ENCODE data around the gene MAPK8IP2.

- no peak for TF ChIP-seq CTCF (IDR thresholded peaks at IDR 0.05)
- TF ChIP-seq POLR2A (IDR thresholded peaks at IDR 0.05), result no peak
Observed at GRCh38 chr22:50606946-50607658, 6.5 kb downstream of the MAPK8IP2 start.

Measured in esophagus squamous epithelium (tissue), 4 donors.